Non-pigmented ciliary epithelial cell (primary cell): ENCODE results near the gene RNF175.

Experiments used
- DNase-seq: peaks from one replicate; pipeline ENCODE4 v3.0.0-alpha.2; 2010; ENCODE audit warnings: low read depth

RNF175 gene

DNA sequence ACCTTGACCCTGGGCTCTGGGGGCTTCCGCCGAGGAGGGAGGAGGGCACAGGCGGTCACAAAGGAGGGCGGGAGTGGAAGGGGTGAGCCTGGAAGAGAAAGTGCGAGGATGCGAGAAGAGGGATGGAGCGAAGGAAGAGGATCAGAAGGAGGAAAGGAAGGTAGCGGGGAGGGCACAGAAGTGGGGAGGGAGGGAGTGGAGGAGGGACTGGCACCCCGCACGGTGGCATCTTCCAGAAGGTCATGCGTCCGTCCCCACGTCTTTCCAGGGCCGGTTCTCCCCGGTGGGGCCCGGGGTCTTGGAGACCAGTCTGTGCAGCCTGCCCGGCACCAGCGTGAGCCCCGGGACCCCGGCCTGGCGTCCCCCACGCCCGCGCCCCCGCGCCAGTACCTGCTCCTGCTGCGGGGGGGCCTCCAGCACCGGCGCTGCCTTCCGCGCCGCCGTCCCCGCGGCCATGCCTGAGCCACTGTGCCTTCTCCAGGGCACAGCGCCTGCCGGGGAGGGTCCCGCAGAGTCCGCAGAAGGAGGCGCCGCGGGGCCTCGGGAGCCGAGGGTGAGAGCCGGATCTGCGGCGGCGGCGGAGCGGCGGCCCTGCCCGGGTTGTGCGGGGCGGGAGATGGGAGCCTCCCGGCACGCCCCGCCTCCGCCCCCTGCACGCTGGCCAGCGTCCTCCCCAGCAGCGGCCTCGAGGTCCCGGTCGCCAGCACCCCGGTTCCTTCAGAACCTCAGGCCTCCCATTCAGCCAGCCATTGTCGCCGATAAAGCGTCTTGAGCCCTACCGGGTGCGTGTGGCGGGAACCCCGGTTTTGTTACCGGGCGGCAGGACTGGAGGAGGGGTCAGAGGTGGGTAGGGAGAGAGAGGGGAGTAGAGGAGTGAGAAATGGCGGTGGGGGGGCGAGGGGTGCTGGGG, at the start of gene RNF175:
Gene RNF175 (minus strand): TSS at position 618 of the 910 bp plus-strand sequence. CDS start 162 bp downstream, at position 456.
- no peak for DNase-seq

DNA sequence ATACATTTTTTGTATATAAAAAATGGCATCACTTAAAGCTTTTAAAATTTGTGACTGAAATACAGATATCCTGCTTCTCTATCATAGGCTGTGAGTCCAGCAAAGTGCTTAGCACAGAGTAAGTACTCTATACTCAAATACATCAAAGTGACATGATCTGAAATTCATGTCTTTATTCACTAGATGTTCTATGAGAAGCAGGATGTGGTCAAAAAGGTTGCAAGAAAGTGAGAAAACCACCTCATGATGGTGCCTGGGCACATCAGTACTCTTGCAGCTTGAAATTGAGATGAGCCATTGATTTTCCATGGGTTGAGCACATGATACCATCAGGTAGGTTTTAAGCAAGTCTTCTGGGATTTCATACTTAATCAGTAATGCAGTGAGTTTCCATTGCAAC, 49.5 kb upstream of the RNF175 start:
- no peak for DNase-seq

DNA sequence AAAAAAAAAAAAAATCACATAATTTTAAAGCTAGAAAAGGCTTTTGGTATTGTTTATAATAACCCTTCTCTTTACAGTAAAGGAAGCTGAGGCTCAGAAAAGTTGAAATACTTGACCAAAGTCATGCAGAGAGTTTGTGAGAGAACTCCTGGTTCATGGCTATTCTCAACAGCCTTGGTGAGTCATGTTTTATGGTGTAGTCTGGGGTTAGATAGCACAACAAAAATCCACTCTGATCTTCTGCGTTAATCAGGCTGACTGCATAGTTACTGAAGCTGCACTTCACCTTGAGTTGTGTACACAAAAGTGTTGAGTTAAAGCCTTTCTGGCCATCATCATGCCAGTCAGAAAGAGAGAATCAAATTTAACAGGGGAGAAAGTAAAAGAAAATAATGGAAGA, 48.4 kb upstream of the RNF175 start:
- DNase-seq: no peak

DNA sequence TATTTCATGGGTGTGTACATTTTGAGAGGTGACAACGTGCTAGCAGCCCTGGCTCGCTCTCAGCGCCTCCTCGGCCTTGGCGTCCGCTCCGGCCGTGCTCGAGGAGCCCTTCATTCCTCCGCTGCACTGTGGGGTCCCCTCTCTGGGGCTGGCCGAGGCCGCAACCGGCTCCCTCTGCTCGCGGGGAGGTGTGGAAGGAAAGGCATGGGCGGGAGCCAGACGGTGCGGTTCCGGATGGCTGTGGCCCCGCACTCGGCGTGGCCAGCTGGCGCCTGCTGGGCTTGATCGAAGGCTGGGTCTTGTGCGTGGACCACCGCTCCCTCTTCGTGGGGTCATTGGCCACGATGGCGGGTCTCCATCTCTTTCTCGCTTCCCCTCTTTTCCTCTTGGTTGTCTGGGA, 46.2 kb upstream of the RNF175 start:
- no peak for DNase-seq

DNA sequence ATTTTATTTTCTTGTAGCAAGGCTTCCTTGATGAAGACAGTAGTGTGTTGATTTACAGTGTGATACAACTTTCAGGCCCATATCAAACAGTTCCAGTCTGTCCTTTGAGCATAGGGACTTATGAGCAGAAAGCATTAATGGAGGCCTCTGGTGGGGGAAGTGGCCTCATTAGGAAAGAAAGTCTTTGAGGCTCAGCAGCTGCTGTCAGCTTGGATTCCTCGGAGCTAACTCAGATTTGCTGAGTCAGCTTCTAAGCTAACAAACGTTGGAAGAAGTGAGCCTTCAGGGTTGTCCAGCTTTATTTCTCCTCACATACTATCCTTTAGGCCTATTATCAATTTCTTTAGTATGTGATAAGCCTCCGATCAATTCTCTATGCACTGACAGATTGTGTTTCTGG, 44.9 kb upstream of the RNF175 start:
- no peak for DNase-seq

DNA sequence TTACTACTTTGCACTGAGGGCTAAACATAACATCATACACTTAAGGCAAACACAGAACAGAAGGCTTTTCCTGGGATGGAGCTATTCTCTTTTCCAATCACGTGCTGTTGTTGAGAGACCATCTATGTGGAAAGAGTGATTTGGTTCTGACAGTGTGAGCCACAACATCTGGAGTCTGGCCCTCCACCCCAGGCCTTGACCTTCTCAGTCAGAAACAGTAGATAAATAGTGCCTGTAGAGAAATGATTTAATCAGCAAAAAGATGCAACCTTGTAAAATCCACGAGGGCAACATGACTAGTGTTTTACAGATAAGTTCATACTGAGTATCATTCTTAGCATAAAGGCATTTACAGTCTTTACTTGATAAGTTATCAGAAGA, 39.9 kb upstream of the RNF175 start:
- DNase-seq: no peak

DNA sequence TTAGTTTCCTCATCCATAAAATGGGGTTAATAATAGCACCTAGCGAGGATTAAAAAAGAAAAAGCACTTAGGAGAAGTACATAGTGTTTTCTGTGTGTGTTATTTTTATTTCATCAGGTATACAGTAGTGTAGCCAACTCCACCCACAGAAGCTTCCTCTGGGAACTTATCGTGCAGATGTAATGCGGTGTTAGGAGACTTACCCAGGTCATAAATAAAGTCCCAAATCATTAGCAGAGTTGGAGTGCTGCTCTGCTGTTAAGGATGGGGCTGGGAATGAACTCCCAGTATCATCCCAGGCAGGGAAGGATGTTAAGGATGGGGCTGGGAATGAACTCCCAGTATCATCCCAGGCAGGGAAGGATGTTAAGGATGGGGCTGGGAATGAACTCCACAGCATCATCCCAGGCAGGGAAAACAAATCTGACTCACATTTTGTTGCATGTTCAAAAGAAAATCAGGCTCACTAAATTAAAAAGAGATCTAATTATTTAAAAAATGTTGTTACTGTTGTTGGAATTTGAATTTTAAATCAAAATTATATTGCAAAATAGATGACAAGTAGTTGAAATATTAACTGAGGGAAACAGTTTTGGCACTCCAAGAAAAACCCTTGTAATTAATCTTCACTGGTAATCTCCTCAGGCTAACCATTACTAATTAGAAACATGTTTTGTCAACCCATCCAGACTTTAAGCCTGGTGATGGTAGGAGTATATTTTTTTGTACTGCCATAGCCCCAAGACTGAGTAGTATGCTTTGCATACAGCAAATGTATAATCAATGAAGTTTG, 39.3 kb upstream of the RNF175 start:
- DNase-seq: no peak

DNA sequence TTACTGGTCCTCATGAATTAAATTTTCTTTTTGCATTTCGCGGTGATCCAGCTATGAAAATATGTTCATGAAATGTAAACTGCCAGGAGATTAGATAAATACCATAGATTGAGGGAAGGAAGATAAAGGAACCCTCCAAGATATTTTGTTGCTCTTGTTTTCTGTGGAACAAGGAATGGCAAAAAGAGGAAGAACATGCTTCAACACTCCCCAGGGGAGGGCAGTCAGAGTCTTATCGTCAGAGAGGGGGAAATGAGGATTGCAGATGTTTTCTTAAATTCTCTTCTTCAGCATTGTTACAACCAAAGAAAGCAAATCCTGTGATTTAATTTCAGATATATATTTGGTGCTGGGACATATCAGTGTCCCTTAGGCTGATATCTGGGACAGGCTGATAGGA, 38.6 kb upstream of the RNF175 start:
- no peak for DNase-seq

DNA sequence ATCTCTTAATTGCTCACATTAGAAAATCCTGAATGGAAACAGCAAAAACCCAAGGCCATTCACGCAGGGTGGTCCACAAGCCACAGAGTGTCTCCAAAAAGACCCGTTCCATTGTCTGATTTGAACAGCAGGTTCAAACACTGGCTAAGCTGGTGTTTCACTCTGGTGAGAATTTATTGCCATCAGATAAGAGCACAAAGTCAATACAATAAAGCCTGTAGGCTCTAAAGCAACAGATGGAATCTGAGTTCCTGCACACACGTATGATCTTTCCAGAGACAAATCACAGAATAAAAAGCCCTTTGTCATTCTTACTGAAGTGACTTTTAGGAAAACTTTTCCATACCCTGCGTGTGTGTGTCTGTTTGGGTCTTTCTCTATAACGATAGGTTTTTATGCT, 34.2 kb upstream of the RNF175 start:
- DNase-seq: no peak

DNA sequence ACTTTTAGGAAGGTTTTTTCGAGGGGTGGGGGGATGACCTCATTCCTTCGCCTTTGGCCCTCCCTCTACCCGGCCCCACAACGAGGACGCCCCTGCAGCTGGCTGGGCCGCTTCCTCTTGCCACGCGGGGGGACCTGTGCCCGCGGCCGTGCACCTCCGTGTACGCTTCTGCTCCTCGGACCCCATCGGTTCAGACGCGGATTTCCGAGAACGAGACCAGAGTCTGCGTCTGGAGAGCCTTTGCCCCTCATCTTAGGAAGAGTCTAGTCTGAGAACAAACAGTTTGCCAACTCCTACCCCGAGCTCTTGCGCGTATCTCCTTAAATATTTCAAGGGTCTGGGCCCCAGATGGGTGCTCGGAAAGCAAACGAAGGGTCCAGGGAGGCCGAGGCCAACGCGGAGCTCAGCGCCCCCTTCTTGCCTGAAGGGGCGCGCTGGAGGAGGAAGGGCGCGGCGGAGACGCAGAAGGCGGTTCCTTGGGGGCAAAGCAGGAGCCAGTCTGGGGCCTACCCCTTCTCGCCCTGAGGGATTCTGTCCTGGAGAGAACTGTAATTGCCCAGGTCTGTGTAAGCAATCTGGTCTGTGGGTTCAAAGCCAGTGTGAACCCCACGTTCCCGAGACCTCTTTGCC, 32.9 kb upstream of the RNF175 start:
- no peak for DNase-seq

DNA sequence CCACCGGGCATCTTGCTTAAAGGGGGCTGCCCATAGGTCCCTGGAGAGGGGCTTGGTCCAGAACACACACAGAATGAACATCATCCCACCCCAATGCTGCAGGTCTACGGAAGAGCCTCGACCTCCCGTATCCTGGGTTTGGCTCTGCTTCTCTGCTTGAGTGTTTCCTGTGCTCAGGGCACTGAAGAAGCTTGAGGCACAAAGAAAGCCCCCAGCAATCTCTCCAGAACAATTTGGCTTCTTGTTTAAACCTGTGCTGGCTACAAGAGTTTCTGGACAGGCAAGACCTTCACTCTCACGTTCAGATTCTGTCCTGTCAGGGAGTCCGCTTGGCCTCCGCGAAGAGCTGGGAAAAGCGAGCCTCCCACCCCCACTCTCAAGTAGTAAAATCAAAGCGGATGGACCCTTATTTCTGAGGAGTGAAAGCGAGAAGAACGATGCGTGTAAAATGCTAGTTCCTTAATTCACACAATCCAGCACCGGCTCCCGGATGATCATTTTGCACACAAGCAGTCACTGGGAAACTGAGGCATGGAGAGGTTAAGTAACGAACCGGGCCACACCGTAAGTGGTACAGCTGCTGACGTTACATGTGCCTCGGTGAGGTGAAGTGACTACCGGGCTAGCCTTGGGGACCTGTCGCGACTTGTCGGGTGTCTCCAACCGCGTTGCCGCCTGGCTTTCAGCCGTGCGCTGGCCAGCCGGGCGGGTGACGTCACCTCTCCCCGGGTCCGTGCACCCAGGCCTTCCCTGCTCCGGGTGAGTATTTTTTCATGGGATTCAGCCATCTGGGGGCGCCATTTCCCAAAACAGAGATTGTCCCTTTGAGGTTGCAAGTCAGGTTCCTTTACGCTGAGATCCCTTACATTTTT, 32.2 kb upstream of the RNF175 start:
- no peak for DNase-seq

DNA sequence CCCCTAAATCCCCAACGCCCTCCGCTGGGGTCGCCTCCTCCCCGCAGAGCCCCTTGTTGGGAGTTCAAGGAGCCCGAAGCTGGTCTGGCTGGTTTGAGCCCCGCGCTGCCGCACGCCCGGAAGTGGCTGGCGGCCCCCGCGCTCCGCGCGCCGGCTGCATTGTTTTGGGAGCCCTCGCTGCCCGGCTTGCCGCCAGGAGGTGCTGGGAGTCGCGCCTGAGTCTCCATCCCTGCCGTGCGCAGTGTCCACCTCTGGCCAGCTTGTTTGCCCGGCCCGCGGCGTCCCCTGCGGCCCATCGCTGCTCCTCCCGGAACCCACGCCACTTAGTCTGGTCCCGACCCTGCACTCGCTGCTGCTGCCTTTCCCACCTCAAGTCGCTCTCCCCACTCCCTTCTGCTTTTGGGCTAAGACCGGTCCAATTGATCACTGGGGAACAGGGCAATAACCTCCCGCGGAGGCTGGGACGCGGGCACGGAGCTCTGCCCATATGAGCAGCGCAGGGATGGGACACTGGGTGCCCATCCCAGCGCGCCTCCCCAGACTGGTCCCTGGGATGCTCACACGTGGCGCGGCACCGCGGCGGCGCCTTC, 31.2 kb upstream of the RNF175 start:
- no peak for DNase-seq

DNA sequence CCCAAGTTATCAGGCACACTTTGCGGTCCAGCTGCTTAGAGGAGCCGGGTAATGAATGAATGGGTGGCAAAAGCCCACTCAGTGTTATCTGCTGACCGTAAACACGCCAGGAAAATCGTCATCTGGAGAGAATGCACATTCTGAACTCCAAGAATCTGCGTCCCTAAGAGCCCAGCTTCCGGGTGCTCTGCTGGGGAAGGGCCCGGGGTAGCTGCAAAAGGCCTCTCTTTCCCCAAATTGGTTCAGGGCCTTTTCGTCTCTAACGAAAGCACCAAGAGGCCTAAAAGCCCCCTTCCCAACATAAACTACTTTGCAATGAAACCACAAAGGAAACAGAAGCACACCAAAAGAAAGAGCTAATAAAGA, 30.7 kb upstream of the RNF175 start:
- no peak for DNase-seq

DNA sequence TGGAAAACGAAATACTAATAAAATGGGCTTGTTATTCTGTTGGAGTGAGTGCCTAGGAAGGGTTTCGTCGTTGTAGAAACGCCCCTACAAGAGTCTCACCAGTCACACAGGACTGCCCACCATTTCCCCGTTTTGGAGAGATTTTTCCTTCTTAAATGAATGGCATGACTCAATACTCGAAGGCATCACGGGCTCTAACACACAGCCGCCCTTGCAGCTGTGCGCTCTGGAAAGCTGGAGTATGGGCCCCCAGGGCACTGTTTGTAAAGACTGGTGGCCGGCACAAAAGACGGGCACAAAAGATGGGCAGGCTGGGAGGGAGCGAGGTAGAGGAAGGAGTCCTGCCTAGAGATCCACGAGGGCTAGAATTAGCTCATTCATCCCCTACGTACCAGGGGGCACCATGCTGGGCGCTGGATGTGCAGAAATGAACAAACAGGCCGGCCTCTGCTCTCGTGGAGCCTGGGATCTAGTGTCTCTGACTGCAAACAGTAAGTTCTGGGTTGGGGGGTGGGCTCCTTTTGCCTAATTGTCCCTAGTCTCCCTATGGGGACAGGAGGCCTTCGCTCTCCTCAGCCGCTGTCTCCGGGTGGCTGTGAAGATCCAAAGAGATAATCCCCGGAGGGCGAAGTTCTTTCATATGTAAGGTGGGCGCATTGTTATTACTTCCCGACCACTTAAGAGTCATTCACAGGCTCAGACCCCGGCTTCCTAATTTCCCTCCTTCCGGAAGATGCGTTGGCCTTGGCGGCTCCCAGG, 30.1 kb upstream of the RNF175 start:
- no peak for DNase-seq

DNA sequence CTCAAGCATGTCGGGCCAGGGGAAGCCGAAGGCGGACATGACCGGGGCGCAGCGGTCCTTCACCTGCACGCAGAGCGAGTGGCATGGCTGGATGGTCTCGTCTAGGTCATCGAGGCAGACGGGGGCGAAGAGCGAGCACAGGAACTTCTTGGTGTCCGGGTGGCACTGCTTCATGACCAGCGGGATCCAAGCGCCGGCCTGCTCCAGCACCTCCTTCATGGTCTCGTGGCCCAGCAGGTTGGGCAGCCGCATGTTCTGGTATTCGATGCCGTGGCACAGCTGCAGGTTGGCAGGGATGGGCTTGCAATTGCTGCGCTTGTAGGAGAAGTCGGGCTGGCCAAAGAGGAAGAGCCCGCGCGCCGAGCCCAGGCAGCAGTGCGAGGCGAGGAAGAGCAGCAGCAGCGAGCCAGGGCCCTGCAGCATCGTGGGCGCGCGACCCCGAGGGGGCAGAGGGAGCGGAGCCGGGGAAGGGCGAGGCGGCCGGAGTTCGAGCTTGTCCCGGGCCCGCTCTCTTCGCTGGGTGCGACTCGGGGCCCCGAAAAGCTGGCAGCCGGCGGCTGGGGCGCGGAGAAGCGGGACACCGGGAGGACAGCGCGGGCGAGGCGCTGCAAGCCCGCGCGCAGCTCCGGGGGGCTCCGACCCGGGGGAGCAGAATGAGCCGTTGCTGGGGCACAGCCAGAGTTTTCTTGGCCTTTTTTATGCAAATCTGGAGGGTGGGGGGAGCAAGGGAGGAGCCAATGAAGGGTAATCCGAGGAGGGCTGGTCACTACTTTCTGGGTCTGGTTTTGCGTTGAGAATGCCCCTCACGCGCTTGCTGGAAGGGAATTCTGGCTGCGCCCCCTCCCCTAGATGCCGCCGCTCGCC, 28.8 kb upstream of the RNF175 start, which contains the start of gene SFRP2:
Gene SFRP2 (minus strand): TSS at position 671 of the 864 bp plus-strand sequence. CDS start 248 bp downstream, at position 423.
- DNase-seq: no peak

DNA sequence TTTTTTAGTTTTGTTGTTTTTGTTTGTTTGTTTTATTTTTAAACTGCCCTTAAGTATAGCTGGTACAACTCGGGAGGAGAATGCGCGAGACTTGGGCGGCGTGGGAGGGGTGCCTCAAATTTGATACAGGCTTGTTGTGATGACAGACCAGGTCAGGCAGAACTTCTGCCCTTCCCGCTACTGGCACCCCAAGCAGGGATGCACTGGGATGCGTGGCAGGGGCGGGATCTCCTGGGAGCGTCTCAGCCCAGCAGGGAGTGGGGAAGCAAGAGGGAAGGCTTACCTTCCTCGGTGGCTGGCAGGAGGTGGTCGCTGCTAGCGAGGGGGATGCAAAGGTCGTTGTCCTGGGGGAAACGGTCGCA, 28.2 kb upstream of the RNF175 start:
- DNase-seq: no peak

DNA sequence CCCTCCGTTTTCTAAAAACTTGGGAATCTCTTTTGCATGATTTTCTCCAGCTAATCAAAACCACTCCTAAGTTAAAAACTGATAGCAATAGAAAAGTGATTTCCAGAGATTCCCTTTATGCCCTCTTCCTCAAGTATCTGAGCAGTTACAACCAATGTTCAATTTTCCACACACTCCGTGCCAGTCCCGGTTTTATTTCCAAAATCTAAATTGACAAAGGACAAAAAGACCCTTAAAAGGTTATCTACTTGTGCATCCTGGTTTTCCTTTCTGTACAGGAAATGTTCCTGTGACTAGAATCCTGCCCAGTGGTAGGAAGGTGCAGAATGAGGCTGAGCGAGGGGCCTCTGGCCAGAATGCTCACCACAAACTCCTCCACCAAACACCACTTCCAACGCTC, 27.8 kb upstream of the RNF175 start:
- DNase-seq: no peak

DNA sequence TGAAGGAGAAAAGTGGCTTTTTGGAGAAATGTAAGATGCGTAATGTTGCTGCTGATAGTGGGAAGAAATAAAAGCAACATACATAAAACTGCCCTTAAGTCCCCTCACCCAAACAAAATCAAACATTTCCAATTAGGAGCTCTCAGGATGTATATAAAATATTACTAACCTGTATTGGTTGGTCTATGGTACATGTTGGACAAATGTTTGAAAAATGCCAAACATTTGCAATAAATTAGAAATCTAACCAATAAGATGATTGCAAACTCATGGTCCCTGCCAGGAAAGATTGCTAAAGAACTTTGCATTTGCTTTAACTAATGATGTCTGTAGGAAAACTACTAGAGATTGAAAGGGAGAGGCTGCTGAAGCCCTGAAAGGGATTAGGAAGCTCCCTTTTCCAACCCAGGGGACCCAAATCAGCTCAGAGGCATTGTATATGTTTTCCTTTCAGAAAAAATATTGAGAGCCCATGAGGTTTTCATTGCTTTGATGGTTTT, 27.3 kb upstream of the RNF175 start:
- no peak for DNase-seq

DNA sequence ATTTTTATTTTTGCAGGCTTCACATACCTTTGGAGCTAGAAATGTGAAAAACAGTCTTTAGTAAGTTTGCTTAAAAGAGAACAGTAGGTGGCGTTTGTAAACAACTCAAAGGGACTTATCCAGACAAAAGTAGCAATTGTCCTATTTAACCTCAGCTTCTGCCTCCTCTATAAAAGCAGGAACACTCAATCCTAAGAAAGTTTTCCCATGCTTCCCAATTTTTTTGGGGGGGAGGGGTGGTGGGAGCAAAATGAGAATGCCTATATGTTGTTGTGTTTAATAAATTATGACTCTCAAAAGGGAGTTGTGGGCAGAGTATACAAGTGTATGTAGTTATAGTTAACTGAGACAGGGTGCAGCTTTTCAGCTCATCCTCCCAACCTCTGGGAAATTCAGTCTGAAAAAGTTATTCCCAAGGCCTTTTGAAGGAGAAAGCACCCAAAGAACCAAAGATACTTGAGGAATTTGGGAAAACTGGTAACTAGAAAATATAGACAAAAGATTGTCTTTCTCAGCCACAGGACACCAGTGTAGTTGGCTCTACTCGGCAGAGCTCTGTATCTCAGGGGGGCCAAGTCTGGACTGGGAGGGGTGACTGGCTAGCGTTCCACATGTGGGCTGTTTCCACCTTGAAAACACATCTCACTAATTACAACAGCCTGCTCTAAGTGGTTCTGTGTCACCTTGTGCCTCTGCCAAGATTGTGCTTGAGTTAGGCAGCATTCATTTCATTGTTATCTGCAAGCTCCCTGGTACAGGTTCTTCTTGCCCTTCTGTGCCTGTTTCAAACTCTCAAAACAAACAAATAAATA, 26.3 kb upstream of the RNF175 start:
- DNase-seq: no peak
